ENCODE results near the gene EEFSEC. TPM values are rescaled to one million over a fixed set of nuclear protein-coding genes. Genes with fewer than 3 reads are reported as not detected.

EEFSEC gene
- total RNA-seq, 1 donor from 2014 or later = 6.1 TPM

DNA sequence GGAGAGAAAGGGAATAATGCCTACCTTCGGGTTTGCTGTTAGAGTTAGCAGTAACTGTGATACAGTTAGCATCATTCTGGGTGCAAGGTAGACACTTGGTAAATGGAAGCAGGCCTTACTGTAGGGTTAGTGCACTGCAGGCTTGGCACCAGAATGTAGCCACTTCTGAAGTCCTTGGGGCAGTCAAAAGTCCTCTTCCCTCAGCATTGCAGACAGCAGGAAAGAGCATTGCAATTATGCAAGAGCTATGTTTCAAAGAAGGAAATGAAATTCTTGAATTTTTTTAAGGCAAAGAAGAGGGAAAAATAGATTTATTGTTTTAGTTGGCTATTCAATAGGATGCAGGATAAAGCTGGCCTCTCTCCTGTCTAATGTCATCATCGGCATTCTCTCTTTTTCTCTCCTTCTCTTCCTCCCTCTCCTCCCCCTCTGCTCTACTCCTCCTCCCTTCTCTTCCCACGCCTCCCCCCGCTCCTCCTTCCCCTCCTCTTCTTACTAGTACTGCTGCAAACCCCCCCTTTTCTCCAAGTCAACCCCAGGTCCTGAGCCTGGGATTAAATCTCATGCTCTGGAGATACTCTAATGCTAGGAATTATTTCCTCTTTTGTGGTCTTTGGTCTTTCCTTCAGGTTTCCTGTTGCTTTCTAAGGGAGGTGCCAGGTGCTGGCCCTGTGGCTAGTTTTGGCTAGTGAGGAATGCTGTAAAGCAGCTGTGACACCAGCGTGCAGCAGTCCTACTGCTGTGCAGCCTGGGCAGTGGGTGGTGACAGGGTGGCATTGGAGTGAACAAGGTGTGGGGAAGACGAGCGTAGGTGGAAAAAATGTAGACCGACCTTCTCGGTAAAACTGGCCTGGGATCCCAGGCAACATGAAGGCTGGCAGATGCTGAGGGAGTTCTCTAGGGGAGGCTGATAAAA is 21.7 kb downstream of the EEFSEC start:
- Histone ChIP-seq H3K4me1 (ENCODE audit: insufficient read depth, low read length) (no peaks in the 10 kb centered on the region), H4K20me1 (ENCODE audit: insufficient read depth, low read length) (peaks cover 28% of the 10 kb centered on the region), H3K4me2 (ENCODE audit: low read length) (no peak overlapping the region), H3K27ac (ENCODE audit: low read depth, low read length) (no peak overlapping the region), H3K79me2 (ENCODE audit: insufficient read depth, low read length) (peaks cover 2% of the 10 kb centered on the region), H3K36me3 (ENCODE audit: insufficient read depth, low read length) (no peaks in the 10 kb centered on the region), H3K9ac (ENCODE audit: low read length) (no peak overlapping the region), H2AFZ (ENCODE audit: low read depth, low read length) (no peak overlapping the region), H3K4me3 (ENCODE audit: insufficient read depth, low read depth, low read length) (no peak overlapping the region), H3K9me3 (ENCODE audit: insufficient read depth, low read depth, low read length) (no peaks in the 10 kb centered on the region), H3K27me3 (ENCODE audit: insufficient read depth, low read length) (no peaks in the 10 kb centered on the region)
- Mint-ChIP-seq H3K4me3 (ENCODE audit: unreplicated experiment) (no peak overlapping the region), H3K9me3 (ENCODE audit: unreplicated experiment) (no peaks in the 10 kb centered on the region), H3K27me3 (ENCODE audit: low read depth, unreplicated experiment) (no peaks in the 10 kb centered on the region), H3K27ac (ENCODE audit: unreplicated experiment) (no peak overlapping the region), H3K4me1 (ENCODE audit: low read depth, unreplicated experiment) (peaks cover 9% of the 10 kb centered on the region), H3K36me3 (ENCODE audit: low read depth, unreplicated experiment) (no peaks in the 10 kb centered on the region)
- FAIRE-seq (no peak), DNase-seq (ENCODE audit: low read depth) (no peak)
- TF ChIP-seq, protein P1, sequence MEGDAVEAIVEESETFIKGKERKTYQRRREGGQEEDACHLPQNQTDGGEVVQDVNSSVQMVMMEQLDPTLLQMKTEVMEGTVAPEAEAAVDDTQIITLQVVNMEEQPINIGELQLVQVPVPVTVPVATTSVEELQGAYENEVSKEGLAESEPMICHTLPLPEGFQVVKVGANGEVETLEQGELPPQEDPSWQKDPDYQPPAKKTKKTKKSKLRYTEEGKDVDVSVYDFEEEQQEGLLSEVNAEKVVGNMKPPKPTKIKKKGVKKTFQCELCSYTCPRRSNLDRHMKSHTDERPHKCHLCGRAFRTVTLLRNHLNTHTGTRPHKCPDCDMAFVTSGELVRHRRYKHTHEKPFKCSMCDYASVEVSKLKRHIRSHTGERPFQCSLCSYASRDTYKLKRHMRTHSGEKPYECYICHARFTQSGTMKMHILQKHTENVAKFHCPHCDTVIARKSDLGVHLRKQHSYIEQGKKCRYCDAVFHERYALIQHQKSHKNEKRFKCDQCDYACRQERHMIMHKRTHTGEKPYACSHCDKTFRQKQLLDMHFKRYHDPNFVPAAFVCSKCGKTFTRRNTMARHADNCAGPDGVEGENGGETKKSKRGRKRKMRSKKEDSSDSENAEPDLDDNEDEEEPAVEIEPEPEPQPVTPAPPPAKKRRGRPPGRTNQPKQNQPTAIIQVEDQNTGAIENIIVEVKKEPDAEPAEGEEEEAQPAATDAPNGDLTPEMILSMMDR (IDR thresholded peaks at IDR 0.05; ENCODE audit: insufficient read depth, low read depth, low read length) = no peak
- TF ChIP-seq EZH2 (IDR thresholded peaks at IDR 0.05; ENCODE audit: insufficient read depth, low read length) = no peak

DNA sequence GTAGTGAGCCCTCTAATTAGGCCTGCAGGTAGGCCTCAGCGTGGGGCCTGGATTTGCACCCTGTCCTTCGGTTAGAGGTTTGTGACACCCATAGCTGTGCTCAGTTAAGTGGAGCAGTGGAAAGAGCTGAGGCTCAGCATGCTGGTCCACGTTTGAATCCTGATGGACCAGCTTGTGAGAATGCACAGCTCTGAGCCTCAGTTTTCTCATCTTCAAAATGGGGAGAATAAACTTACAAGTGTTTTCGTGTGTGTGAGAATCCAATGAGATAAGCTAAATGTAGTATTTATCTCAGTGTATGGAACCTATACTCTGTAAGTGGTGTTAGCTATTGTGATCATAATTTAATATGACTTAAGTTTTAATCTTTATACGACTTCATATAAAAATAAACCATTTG is 22.5 kb downstream of the EEFSEC start:
- peaks cover 3% of the 10 kb centered on the region for H3K27me3 Mint-ChIP-seq (ENCODE audit: low read depth, unreplicated experiment)

More for the DNA sequence above, 22.5 kb downstream of the EEFSEC start:
- DNase-seq (ENCODE audit: low read depth) = no peak
- no peak for FAIRE-seq
- Histone ChIP-seq H3K4me2 (ENCODE audit: low read length) (no peak overlapping the region), H3K9ac (ENCODE audit: low read length) (no peak overlapping the region), H3K36me3 (ENCODE audit: insufficient read depth, low read length) (no peaks in the 10 kb centered on the region), H3K4me1 (ENCODE audit: insufficient read depth, low read length) (no peaks in the 10 kb centered on the region), H2AFZ (ENCODE audit: low read depth, low read length) (no peak overlapping the region), H3K27me3 (ENCODE audit: insufficient read depth, low read length) (no peaks in the 10 kb centered on the region), H3K27ac (ENCODE audit: low read depth, low read length) (no peak overlapping the region), H3K79me2 (ENCODE audit: insufficient read depth, low read length) (peaks cover 2% of the 10 kb centered on the region), H4K20me1 (ENCODE audit: insufficient read depth, low read length) (peaks cover 34% of the 10 kb centered on the region), H3K4me3 (ENCODE audit: insufficient read depth, low read depth, low read length) (no peak overlapping the region), H3K9me3 (ENCODE audit: insufficient read depth, low read depth, low read length) (no peaks in the 10 kb centered on the region)
- peaks cover 9% of the 10 kb centered on the region for H3K4me1 Mint-ChIP-seq (ENCODE audit: low read depth, unreplicated experiment)
- no peak overlapping the region for H3K27ac Mint-ChIP-seq (ENCODE audit: unreplicated experiment)
- no peak overlapping the region for H3K4me3 Mint-ChIP-seq (ENCODE audit: unreplicated experiment)
- no peaks in the 10 kb centered on the region for H3K9me3 Mint-ChIP-seq (ENCODE audit: unreplicated experiment)
- no peak for TF ChIP-seq EZH2 (IDR thresholded peaks at IDR 0.05; ENCODE audit: insufficient read depth, low read length)
- TF ChIP-seq, protein P1 (IDR thresholded peaks at IDR 0.05; ENCODE audit: insufficient read depth, low read depth, low read length) = no peak
- H3K36me3 Mint-ChIP-seq (ENCODE audit: low read depth, unreplicated experiment) = no peaks in the 10 kb centered on the region
